ENCODE measurements around the gene PLXNB1. TPM values are rescaled to one million over a fixed set of nuclear protein-coding genes. Genes with fewer than 3 reads are reported as not detected.

The PLXNB1 gene
- total and polyA plus RNA-seq, 4 experiments from 2014 or later: 0.48 to 5.0 (median 2.6) TPM; not detected in 1

GRCh38 chr3:48422272-48422671 is 7.6 kb downstream of the PLXNB1 start:
- H3K4me1 Mint-ChIP-seq: peaks cover 0 to 1% (median 0%) of the 10 kb centered on the region in 4 donors
- no peaks in the 10 kb centered on the region for H3K36me3 Mint-ChIP-seq
- ChIA-PET CTCF (ENCODE audit: partially characterized antibody) (interaction anchor here (1.1 to 4.1 kb wide), 2 partner anchors 14 to 22 kb away, joined by 4 to 31 read pairs; no protein-coding TSS in a partner anchor), POLR2A (ENCODE audit: partially characterized antibody) (no interaction called here)
- H3K27ac ChIP-seq (ENCODE audit: low read depth, low read length): no peak overlapping the region
- intact Hi-C loops (cut with micrococcal nuclease): no loop called here
- no peaks in the 10 kb centered on the region for H3K9me3 Mint-ChIP-seq
- no peaks in the 10 kb centered on the region for H3K27me3 ChIP-seq (ENCODE audit: insufficient read depth, low read length)
- H3K27ac Mint-ChIP-seq: no peak overlapping the region
- no peaks in the 10 kb centered on the region for H3K4me1 ChIP-seq (ENCODE audit: insufficient read depth, low read length)
- no peaks in the 10 kb centered on the region for H3K9me3 ChIP-seq (ENCODE audit: control insufficient read depth in 1 of 2, low read length in 2 of 2)
- no peaks in the 10 kb centered on the region for H3K36me3 ChIP-seq (ENCODE audit: insufficient read depth, low read length)
- no peak overlapping the region for H3K4me3 Mint-ChIP-seq
- H3K4me3 ChIP-seq (ENCODE audit: low read length in 2 of 2): no peak overlapping the region
- H3K27me3 Mint-ChIP-seq: no peaks in the 10 kb centered on the region
- no peak for DNase-seq

- no peaks in the 10 kb centered on the region for H3K36me3 Mint-ChIP-seq
- H3K9me3 Mint-ChIP-seq: no peaks in the 10 kb centered on the region
- peaks cover 0 to 1% (median 0%) of the 10 kb centered on the region in 4 donors for H3K4me1 Mint-ChIP-seq
- ChIA-PET POLR2A (ENCODE audit: partially characterized antibody) (no interaction called here), CTCF (ENCODE audit: partially characterized antibody) (interaction anchor here (4.1 kb wide), 1 partner anchor 16 kb away, joined by 31 read pairs; no protein-coding TSS in a partner anchor)
- Histone ChIP-seq H3K36me3 (ENCODE audit: insufficient read depth, low read length) (no peaks in the 10 kb centered on the region), H3K27ac (ENCODE audit: low read depth, low read length) (no peak overlapping the region), H3K4me3 (ENCODE audit: low read length in 2 of 2) (no peak overlapping the region), H3K4me1 (ENCODE audit: insufficient read depth, low read length) (no peaks in the 10 kb centered on the region), H3K27me3 (ENCODE audit: insufficient read depth, low read length) (no peaks in the 10 kb centered on the region), H3K9me3 (ENCODE audit: control insufficient read depth in 1 of 2, low read length in 2 of 2) (no peaks in the 10 kb centered on the region)
- no peaks in the 10 kb centered on the region for H3K27me3 Mint-ChIP-seq
- H3K4me3 Mint-ChIP-seq: no peak overlapping the region
- intact Hi-C loops (cut with micrococcal nuclease): no loop called here
- no peak overlapping the region for H3K27ac Mint-ChIP-seq
- DNase-seq: no peak
Observed at GRCh38 chr3:48420561-48420960, 9.3 kb downstream of the PLXNB1 start.

- H3K4me3 ChIP-seq (ENCODE audit: low read length in 2 of 2): no peak overlapping the region
- no peaks in the 10 kb centered on the region for H3K36me3 ChIP-seq (ENCODE audit: insufficient read depth, low read length)
- no peaks in the 10 kb centered on the region for H3K27me3 ChIP-seq (ENCODE audit: insufficient read depth, low read length)
- no peaks in the 10 kb centered on the region for H3K9me3 ChIP-seq (ENCODE audit: control insufficient read depth in 1 of 2, low read length in 2 of 2)
- Mint-ChIP-seq H3K27me3 (no peaks in the 10 kb centered on the region), H3K9me3 (no peaks in the 10 kb centered on the region), H3K4me1 (peaks cover 0 to 1% (median 0%) of the 10 kb centered on the region in 4 donors), H3K27ac (no peak overlapping the region), H3K36me3 (no peaks in the 10 kb centered on the region), H3K4me3 (no peak overlapping the region)
- H3K27ac ChIP-seq (ENCODE audit: low read depth, low read length): no peak overlapping the region
- DNase-seq: no peak
- intact Hi-C loops (cut with micrococcal nuclease): no loop called here
- H3K4me1 ChIP-seq (ENCODE audit: insufficient read depth, low read length): no peaks in the 10 kb centered on the region
- POLR2A ChIA-PET (ENCODE audit: partially characterized antibody): no interaction called here
- CTCF ChIA-PET (ENCODE audit: partially characterized antibody): interaction anchor here (1.1 to 1.5 kb wide), 2 partner anchors 14 to 17 kb away, joined by 5 read pairs; no protein-coding TSS in a partner anchor
Observed at GRCh38 chr3:48419597-48419996, 10.3 kb downstream of the PLXNB1 start.

GRCh38 chr3:48419149-48419548 is 10.7 kb downstream of the PLXNB1 start:
- H3K27me3 ChIP-seq (ENCODE audit: insufficient read depth, low read length): no peaks in the 10 kb centered on the region
- H3K9me3 Mint-ChIP-seq: no peaks in the 10 kb centered on the region
- H3K36me3 ChIP-seq (ENCODE audit: insufficient read depth, low read length): no peaks in the 10 kb centered on the region
- no peak overlapping the region for H3K27ac Mint-ChIP-seq
- no peaks in the 10 kb centered on the region for H3K4me1 ChIP-seq (ENCODE audit: insufficient read depth, low read length)
- H3K9me3 ChIP-seq (ENCODE audit: control insufficient read depth in 1 of 2, low read length in 2 of 2): no peaks in the 10 kb centered on the region
- H3K27me3 Mint-ChIP-seq: no peaks in the 10 kb centered on the region
- ChIA-PET POLR2A (ENCODE audit: partially characterized antibody) (no interaction called here), CTCF (ENCODE audit: partially characterized antibody) (interaction anchor here (1.1 to 2.1 kb wide), 3 partner anchors 14 to 19 kb away, joined by 5 to 6 read pairs (median 5); no protein-coding TSS in a partner anchor)
- DNase-seq: no peak
- no peak overlapping the region for H3K27ac ChIP-seq (ENCODE audit: low read depth, low read length)
- H3K4me1 Mint-ChIP-seq: peaks cover 0 to 1% (median 0%) of the 10 kb centered on the region in 4 donors
- intact Hi-C loops (cut with micrococcal nuclease): no loop called here
- H3K4me3 Mint-ChIP-seq: no peak overlapping the region
- H3K4me3 ChIP-seq (ENCODE audit: low read length in 2 of 2): no peak overlapping the region
- H3K36me3 Mint-ChIP-seq: no peaks in the 10 kb centered on the region

GRCh38 chr3:48418651-48419050 is 11.2 kb downstream of the PLXNB1 start:
- Histone ChIP-seq H3K9me3 (ENCODE audit: control insufficient read depth in 1 of 2, low read length in 2 of 2) (no peaks in the 10 kb centered on the region), H3K36me3 (ENCODE audit: insufficient read depth, low read length) (no peaks in the 10 kb centered on the region), H3K27me3 (ENCODE audit: insufficient read depth, low read length) (no peaks in the 10 kb centered on the region), H3K4me3 (ENCODE audit: low read length in 2 of 2) (no peak overlapping the region), H3K27ac (ENCODE audit: low read depth, low read length) (no peak overlapping the region), H3K4me1 (ENCODE audit: insufficient read depth, low read length) (no peaks in the 10 kb centered on the region)
- no peaks in the 10 kb centered on the region for H3K36me3 Mint-ChIP-seq
- no peak overlapping the region for H3K27ac Mint-ChIP-seq
- H3K4me1 Mint-ChIP-seq: peaks cover 0 to 1% (median 0%) of the 10 kb centered on the region in 4 donors
- no peak overlapping the region for H3K4me3 Mint-ChIP-seq
- POLR2A ChIA-PET (ENCODE audit: partially characterized antibody): no interaction called here
- intact Hi-C loops (cut with micrococcal nuclease): no loop called here
- no peak for DNase-seq
- H3K9me3 Mint-ChIP-seq: no peaks in the 10 kb centered on the region
- no peaks in the 10 kb centered on the region for H3K27me3 Mint-ChIP-seq
- CTCF ChIA-PET (ENCODE audit: partially characterized antibody): interaction anchor here (0.8 to 2.1 kb wide), 4 partner anchors 15 to 18 kb away, joined by 5 to 6 read pairs (median 5); no protein-coding TSS in a partner anchor

- no peaks in the 10 kb centered on the region for H3K36me3 ChIP-seq (ENCODE audit: insufficient read depth, low read length)
- DNase-seq: no peak
- H3K9me3 ChIP-seq (ENCODE audit: control insufficient read depth in 1 of 2, low read length in 2 of 2): no peaks in the 10 kb centered on the region
- Mint-ChIP-seq H3K36me3 (no peaks in the 10 kb centered on the region), H3K4me1 (peaks cover 0 to 1% (median 0%) of the 10 kb centered on the region in 4 donors), H3K9me3 (peaks cover 0 to under 1% (median 0%) of the 10 kb centered on the region in 8 donors), H3K4me3 (no peak overlapping the region), H3K27me3 (no peaks in the 10 kb centered on the region), H3K27ac (no peak overlapping the region)
- intact Hi-C loops (cut with micrococcal nuclease): no loop called here
- no peak overlapping the region for H3K27ac ChIP-seq (ENCODE audit: low read depth, low read length)
- no peak overlapping the region for H3K4me3 ChIP-seq (ENCODE audit: low read length in 2 of 2)
- POLR2A ChIA-PET (ENCODE audit: partially characterized antibody): no interaction called here
- CTCF ChIA-PET (ENCODE audit: partially characterized antibody): interaction anchor here (0.8 to 2.1 kb wide), 3 partner anchors 15 to 18 kb away, joined by 5 to 6 read pairs (median 5); no protein-coding TSS in a partner anchor
- no peaks in the 10 kb centered on the region for H3K27me3 ChIP-seq (ENCODE audit: insufficient read depth, low read length)
- H3K4me1 ChIP-seq (ENCODE audit: insufficient read depth, low read length): no peaks in the 10 kb centered on the region
Observed at GRCh38 chr3:48418140-48418539, 11.7 kb downstream of the PLXNB1 start.

- H3K36me3 Mint-ChIP-seq: no peaks in the 10 kb centered on the region
- H3K4me1 Mint-ChIP-seq: peaks cover 0 to 1% (median 0%) of the 10 kb centered on the region in 4 donors
- no peak overlapping the region for H3K4me3 ChIP-seq (ENCODE audit: low read length in 2 of 2)
- H3K27ac ChIP-seq (ENCODE audit: low read depth, low read length): no peak overlapping the region
- ChIA-PET POLR2A (ENCODE audit: partially characterized antibody) (no interaction called here), CTCF (ENCODE audit: partially characterized antibody) (interaction anchor here (1.2 to 2.1 kb wide), 2 partner anchors 17 to 18 kb away, joined by 4 to 6 read pairs; no protein-coding TSS in a partner anchor)
- intact Hi-C loops (cut with micrococcal nuclease): no loop called here
- H3K9me3 Mint-ChIP-seq: peaks cover 0 to 1% (median 0%) of the 10 kb centered on the region in 8 donors
- no peaks in the 10 kb centered on the region for H3K27me3 Mint-ChIP-seq
- H3K36me3 ChIP-seq (ENCODE audit: insufficient read depth, low read length): no peaks in the 10 kb centered on the region
- H3K9me3 ChIP-seq (ENCODE audit: control insufficient read depth in 1 of 2, low read length in 2 of 2): no peaks in the 10 kb centered on the region
- H3K4me1 ChIP-seq (ENCODE audit: insufficient read depth, low read length): no peaks in the 10 kb centered on the region
- no peak for DNase-seq
- peak overlapping the region in 1 of 7 donors; percentile 42 for H3K27ac Mint-ChIP-seq
- H3K27me3 ChIP-seq (ENCODE audit: insufficient read depth, low read length): no peaks in the 10 kb centered on the region
- H3K4me3 Mint-ChIP-seq: no peak overlapping the region
Observed at GRCh38 chr3:48417529-48418108, 12.3 kb downstream of the PLXNB1 start.
